NCI-H69 (cell line): ENCODE data around the gene MOXD1.

Experiments
- DNase-seq: peaks from one replicate; lab custom pipeline; 2025; lab: John Stamatoyannopoulos, UW

Gene MOXD1

DNA sequence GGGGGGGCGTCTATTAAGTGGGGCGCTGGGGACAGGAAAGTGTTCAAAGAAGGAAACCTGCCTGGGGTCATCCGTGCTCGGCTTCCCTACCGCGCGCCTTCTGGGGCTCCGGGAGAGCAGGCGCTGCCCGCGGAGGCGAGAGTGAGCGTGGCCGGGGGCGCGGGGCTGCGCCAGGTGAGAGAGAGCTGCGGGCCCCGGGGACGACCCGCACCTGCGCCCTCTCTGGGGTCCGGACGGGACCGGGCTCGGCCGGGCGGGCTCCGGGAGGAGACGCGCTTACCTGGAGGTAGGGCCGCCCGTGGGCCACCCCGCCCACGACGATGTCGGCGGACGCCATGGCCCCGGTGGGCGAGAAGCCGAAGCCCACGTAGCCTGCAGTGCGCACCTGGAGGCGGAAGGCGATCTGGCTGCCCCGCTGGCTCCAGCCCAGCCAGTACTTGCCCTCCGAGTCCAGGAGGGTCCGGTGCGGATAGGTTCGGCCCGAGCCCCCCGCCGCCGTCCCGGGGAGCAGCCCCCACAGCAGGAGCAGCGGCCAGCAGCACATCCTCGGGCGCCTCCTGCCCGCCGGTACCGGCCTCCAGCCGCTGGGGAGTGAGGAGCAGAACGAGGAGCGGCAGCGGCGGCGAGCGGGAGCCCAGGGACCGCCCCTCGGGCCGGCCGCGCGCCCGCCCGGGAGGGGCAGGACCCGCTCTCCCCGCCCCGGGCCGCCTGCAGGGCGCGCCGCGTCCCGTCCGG is at the start of gene MOXD1:
Gene MOXD1, minus strand, starts transcription at position 593 of the 735 bp plus-strand sequence. Its CDS starts 49 bp downstream, at position 544.
- DNase-seq = peak; percentile 72

DNA sequence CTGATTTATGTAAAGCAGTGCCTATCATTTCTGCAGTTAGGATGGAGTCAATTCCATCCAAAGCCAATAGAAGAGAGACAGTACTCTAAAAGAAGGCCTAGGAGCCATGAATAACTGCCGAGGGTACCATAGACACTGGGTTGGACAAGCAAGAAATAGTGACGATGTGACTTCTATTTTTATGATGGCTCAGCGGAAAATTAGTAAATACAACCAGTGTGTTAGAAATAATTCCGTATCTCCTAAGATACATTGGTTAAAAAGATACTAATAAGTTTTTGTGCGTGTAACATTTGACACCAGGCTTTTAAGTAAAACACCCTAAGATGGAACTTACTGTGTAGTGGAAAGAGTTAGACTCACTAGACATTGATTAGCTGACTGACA is 45.6 kb upstream of the MOXD1 start:
- no peak for DNase-seq

DNA sequence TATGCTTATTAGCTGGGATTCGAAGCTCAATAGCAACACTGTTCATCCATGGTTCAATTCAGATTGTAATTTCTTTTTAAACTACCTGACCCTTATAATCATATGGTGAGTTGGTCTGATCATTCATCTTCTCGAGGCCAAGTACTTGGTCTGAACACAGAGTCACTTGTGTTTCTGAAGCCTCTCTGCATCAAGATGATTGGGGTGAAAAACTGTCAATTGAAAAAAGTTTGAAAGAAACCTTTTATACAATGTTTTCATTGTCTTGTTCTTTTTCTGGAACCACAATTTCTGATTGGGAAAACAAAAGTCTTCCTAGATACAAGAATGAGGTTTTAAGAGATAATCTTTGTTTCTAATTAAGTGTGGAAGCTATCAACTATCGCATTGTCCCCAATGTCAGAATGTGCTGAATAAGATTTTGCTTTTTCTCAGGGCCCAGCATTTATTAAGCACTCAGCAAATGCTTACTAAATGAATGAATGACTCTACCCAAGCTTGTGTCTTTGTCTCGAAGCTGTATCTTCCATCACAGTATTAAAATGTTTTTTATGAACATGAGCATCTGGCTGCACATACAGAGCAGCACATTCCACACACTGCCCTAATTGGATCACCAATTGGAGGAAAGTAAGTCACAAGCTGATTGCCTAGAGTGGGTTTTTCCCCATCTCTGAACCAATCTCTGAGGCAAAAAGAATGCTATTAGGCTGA is 45.0 kb upstream of the MOXD1 start:
- no peak for DNase-seq

DNA sequence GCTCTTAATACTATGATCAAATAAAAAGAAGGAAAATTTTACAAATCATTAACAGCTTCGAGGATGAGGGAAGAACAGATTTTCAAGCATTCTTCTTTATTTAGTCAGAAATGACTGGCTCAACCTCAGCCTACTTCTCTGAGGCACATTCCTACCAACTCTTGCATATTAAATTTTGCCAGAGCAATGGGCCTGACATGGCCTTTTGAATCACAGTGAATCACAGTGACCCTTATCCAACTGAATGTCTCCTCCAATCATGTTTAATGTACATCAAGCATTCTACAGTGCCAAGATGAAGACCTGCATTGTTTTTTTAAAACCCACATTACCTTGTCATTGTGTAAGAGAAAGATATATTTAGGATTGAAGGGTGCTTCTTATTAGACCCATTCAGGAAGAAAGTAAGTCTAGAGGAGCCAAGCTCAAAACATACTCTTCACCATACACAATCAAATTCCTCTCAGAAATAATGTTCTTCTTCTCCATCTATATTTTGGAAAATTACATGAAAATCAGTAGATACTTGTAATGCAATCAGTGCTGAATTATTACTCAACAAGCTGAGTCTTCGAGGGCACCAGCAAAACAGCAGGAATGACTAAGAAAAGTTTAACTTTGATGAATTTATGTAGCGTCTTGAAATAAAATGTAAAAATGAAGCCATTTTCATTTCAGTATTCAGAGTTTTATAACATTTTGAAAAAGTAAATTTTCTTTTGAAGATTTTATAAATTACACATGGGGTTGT is 44.1 kb upstream of the MOXD1 start:
- DNase-seq = no peak

DNA sequence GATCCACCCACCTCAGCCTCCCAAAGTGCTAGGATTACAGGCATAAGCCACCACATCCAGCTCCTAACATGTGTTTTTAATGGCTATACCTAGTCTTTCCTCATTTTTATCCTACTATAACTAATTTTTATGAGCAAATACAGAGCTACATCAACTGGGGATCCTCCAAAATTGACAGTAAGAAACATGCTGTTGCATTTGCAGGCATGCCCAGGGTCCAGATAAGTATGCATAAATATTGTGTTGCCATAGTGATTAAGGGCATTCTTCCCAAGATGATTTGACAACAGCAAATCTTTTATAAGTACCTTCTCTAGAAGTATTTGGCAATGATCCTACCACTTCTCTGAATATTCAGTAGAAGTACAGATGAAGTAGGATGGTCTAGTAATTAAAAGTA is 41.9 kb upstream of the MOXD1 start:
- no peak for DNase-seq

DNA sequence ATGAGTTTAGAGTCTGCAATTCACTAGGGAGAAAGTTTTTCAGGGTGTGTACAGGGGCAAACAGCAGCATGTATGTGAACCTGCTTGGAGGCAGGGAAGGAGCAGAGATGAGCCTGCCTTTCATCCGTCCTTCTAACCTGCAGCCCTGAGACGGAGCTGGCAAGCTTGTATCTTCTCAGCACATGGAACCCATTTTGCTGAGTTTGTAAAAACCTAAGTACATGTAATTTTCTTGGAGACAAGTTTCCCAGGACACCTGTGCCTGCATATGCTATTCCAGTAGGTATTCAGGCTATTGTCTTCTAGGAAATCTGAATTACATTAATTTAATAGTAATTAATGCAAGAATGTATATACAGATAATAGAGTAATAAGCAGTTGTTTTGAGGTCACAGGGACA is 28.8 kb upstream of the MOXD1 start:
- no peak for DNase-seq

DNA sequence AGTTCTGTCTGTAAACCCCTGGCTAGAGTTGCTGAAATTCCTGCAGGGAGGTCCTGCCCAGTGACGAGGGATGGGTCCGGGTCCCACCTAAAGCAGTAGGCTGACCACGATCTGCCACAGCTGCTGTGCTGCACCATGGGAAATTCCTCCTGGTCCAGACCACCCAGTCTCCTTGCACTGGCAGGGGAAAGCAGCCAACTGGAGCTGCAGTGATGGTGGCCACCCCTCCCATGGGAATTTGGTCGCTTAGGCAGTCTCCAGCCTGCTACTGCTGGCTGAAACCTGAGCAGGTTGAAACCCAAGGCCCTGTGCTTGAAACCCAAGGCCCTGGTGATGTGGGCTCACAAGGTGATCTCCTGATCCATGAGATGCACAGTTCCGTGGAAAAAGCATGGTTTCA is 23.9 kb upstream of the MOXD1 start:
- DNase-seq = no peak

DNA sequence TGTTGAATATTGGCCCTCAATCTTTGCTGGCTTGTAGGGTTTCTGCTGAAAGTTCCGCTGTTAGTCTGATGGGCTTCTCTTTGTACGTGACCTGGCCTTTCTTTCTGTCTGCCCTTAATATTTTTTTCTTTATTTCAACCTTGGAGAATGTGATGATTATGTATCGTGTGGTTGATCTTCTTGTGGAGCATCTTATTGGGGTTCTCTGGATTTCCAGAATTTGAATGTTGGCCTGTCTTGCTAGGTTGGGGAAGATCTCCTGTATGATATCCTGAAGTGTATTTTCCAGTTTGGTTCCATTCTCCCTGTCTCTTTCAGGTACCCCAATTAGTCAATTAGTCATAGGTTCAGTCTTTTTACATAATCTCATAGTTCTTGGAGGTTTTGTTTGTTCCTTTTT is 22.6 kb upstream of the MOXD1 start:
- no peak for DNase-seq

DNA sequence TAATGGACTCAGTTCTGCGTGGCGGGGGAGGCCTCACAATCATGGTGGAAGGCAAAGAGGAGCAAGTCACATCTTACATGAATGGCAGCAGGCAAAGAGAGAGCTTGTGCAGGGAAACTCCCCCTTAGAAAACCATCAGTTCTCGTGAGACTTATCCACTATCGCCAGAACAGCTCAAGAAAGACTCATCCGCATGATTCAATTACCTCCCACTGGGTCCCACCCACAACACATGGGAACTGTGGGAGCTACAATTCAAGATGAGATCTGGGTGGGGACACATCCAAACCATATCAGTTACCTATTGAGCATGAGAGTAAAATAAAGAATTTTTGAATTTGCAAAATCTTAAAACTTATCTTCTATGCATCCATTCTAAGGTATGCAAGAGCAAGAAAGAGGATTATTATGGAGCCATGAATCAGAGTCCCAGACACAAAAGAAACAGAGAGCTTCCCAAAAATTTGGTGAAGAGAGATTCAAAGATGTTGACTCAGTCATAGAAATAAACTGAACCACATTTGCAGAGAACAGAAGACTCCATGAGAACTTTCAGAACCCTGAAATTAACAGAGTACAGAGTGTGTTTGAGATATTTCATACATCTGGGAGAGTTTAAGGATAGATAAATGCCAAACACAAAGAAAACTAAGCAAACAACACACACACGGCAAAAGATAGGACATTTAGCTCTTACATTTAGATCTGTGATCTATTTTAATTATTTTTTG is 17.1 kb upstream of the MOXD1 start:
- DNase-seq = no peak

DNA sequence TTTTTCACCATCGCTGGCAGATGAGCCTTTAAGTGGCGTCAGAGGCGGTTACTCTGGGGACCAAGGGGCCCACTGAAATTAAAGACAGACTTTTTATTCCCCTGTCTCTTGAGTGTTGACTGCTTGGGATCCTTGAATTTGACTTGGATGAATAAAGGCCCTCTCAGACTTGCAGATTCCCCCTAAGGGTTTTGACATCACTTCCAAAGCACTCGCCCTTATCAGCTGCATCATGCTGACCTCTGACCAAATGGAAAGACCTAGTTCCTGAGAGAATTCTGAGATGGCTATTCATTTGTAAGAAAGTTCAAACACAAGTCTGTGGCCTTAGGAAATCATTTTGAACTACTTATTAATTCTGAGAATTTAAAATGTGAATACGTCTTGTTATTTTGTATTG is 13.5 kb upstream of the MOXD1 start:
- no peak for DNase-seq

DNA sequence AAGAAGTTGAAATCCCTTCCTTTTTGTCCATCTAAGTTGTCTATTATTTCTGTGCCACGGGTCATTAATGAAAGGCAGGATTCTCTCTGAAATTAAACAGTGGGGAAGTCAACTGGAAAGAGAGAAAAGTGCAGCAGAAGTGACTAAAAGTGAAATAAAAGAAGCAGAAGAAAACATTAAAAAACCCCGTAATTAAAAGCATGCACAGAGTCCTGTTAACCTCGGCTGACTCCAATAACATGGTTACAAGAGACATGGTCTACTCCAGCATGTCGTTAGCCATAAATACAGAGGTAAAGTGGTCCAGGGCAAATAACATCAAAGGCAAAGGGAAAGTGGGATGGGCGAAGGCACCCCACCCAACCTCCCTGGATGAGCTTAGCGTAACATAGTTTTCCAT is 13.0 kb upstream of the MOXD1 start:
- no peak for DNase-seq

DNA sequence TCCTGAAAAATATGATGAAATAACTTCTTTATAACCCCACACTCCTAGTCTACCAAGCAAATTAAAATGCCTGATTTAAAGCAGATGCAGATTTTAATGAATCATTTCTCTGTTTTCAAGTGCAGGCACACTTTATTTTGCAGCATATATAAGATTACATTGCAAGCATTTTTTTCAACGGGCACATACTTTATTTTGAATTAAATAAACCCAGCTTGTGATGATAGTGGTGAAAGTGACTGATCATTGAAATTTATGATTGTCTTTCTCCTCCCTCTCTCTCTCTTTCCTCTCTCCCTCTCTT is 12.2 kb upstream of the MOXD1 start:
- DNase-seq = no peak

DNA sequence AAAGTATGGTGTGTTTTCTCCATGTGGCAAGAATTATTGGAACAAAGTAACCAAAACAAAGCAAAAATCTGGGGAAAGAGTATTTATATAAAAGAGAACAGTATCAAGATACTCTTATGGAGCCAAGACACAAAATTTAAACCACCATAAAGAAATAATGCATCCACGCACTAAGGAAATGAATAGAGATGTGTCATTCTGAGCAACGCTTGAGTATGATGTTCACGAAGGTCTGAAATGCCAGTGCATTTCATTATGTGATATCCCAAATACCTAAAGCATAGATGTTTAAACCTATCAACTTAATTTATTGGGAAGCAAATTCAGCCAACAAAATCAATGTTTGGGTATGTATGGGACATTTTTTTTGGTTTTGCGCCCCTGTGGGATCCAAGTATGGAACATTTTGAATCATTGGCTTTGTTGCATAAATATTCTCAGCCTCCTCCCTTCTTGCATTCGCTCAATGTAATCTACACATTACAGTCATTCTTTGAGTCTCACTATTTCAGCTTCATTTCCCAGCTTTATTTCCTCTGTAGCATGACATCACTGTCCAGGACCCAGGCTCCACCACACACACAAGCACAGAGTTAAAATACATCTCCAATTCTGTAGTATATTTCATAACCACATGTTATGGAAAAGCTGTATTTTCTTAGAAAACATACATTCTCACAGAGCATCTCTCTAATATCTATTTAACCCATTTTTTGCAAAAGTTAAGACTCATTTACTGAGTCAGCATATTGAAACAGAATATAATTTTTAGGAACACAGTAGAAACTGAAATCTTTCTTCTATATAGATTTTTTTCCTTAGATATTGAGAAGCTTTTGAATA is 11.6 kb upstream of the MOXD1 start:
- no peak for DNase-seq

DNA sequence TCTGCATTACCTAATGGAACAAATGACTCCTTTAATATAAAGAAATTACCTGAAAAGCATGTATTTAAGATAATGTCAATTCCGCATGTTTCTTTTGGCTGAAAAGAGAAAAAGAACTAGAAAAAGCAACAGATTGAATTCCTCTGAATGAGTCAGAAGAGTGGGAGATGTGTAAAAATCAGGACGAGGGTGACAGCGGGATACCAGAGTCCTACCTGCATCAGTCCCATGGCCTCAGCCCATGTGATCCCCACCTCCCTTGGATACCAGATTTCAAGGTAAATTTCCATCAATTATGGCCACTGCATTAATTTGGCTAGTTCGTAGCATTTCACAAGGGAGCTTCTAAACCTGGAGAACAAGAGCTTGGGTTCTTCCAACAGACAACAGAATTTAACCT is 10.0 kb upstream of the MOXD1 start:
- no peak for DNase-seq

DNA sequence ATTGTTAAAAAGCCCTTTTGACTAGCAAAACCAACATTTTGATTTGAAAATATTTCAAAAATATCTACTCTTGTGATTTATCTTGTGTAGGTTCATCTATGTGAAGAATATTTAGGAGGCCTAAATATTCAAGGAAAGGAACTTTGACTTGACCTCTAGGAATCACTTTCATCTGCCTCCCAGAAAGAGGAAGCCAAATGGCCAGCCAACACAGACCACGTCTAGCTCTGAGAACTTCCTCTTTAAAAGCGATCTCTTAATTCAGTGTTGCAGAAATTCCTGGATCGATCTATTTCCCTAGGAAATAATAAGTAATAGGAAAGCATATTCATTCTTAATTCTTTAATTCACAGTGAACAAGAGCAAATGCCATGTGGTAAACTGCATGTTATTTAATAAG is 9.6 kb upstream of the MOXD1 start:
- DNase-seq = no peak

DNA sequence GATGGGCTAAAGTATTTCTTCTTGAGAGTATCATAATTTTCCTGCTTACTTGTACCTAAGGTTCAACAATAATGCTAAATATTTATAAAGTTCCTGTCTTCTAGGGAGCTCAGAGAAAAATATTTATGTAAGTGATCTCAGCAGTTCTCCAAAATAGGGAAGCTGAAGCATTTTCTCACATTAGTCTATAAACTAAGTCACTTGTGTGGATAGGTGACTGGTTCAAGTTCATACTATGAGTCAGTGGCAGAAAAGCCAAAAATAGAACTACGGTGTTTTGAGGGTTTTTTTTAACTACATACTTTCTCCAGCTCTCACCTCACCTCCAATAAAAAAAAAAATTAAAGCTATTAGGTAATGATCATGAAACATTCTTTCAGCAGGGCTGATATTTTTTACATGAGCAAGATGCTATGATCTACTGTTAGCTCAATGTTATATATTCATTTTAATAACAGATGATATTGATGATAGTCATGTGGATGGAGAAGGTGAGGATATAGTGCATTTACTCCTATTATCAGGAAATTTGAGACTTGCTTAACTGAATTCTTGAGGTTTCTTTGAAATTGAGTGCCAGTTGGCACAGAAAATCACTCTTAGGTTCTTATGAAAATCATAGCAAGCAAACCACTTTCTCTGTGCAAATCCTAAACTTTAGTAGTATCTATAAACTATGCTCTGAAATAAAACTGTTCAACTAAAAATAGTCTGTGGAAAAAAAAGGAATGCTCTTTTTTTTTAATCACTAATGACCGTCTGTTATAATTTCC is 4.1 kb upstream of the MOXD1 start:
- no peak for DNase-seq

DNA sequence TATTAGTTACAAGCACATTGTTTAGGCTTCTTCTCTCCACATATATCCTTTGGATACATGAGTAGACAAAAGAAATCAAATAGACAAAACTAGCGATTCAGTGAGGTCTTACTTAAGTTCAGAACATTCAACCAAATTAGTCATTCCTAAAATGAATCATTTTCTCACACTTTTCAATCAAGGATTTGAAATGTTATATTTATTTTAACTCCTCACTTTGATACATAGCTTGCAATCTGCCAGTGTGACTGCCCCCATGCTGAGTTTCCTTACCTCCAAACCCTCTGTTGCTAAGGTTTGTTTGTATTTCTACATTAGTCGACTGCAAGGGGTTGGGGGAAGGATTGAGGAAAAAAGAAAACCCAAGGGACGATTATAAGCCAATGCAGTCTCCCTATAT is 3.5 kb upstream of the MOXD1 start:
- peak; percentile 59 for DNase-seq

DNA sequence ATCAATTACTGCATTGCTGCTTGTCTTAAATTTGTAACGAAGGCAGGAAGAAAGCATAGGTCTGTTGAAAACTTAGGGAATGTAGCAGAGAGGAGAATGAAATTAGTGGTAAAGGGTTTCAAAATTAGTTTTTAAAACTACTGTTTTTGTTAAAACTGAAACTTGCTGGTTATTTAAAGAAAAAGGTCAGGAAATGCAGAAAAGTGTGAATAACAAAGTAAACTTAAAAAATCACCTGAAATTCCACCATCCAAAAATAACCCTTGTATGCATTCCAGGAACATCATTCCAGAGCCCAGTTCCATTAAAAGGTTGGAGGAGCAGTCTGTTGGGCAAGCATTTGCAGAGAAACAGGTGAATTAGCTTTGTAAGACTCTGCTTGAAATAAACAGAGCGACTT is 3.1 kb upstream of the MOXD1 start:
- DNase-seq = no peak

DNA sequence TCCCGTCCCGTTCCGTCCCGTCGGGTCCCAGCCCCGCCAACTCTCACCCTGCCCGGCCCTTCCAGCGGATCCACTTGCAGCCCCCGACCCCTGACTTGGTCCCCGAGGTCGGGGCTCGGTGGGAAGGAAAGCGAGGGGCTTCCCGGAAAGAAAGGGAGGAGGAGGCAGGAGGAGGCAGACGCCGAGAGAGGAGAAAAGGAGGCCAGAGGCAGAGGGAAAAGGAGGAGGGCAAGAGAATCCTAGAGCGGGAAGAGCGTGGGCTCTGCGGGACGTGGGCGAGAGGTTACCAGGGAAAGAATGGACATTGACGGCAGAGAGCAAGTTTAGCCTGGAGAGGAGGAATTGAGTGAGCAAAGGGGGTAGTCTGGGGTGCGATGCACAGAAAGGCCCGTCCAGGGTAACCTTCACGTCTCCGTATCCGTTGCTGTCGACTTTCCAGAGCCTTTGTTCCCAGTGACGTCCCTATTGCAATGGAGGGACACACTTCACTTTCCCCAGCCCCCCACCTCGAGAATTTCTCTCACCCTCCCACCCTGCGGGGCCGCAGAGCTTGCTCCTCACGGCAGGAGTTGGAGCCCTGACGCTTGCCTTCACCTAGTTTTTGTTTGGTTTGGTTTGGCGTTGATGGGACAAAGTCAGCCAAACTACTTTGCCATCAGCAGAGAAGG is 477 bp upstream of the MOXD1 start:
- DNase-seq = peak; percentile 44

DNA sequence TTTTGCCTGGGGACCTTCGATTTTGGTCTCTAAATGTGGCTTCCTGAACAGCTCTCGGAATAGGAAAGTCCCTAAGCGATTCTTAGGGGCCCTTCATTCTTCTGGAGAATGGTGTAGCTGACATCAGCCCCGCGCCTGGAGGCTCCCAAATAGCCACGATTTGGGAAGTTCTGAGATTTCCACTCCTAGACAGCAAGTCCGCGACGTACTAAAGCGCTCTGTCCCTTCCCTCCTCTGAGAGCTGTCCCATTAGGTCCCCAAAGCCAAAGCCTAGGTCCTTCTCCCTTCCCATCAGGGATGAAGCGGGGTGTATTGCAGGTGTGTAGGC is 756 bp downstream of the MOXD1 start:
- DNase-seq = no peak
